H1 (cell line): ENCODE measurements around the gene OR11L1.

Experiments
- CHD2 ChIP-seq: IDR thresholded peaks from 2 replicates; pipeline ENCODE4 v1.6.1; 2012; ENCODE audit warnings: low read length, improper control_type of control experiment
- HDAC2 ChIP-seq, 2 experiments: fragments of 300-600 bp in 1 of 2; sonication (generic) in 1 of 2; IDR thresholded peaks; 2 replicates each; pipeline ENCODE4 v1.6.1; 2011 to 2012; ENCODE audit warnings: low read depth in 2 of 2, low read length in 2 of 2, mild to moderate bottlenecking in 2 of 2, moderate library complexity in 2 of 2, borderline replicate concordance in 1 of 2, inconsistent platforms in 1 of 2
- NANOG ChIP-seq: IDR thresholded peaks from 2 replicates; pipeline ENCODE4 v1.6.1; 2011; ENCODE audit warnings: low read length, low read depth, mild to moderate bottlenecking, inconsistent platforms; ENCODE audit not compliant: insufficient read depth, poor library complexity, severe bottlenecking
- RAD21 ChIP-seq, 2 experiments: IDR thresholded peaks in 1 of 2; conservative IDR thresholded peaks in 1 of 2; 2 replicates each; pipeline ENCODE4 v1.6.1; 2011; ENCODE audit warnings: low read depth in 2 of 2, low read length in 2 of 2, improper control_type of control experiment in 1 of 2, inconsistent platforms in 1 of 2, mild to moderate bottlenecking in 1 of 2, moderate library complexity in 1 of 2
- TF ChIP-seq, protein P1 (sequence below): IDR thresholded peaks from 2 replicates; pipeline ENCODE4 v1.6.1; 2012; ENCODE audit warnings: inconsistent platforms
- TF ChIP-seq, protein P2 (sequence below): fragments of 300-600 bp; sonication (generic); IDR thresholded peaks from 2 replicates; pipeline ENCODE4 v1.7.1; 2012; ENCODE audit warnings: low read length, moderate library complexity, mild to moderate bottlenecking, inconsistent platforms; ENCODE audit not compliant: insufficient replicate concordance
- TF ChIP-seq, protein P3 (sequence below), 3 experiments: IDR thresholded peaks; 1 replicate in 2 of 3; 2 replicates in 1 of 3; pipeline versions ENCODE4 v1.5.1 to v1.6.1; 2011; ENCODE audit warnings: low read length in 3 of 3, mild to moderate bottlenecking in 3 of 3, inconsistent platforms in 2 of 3, low read depth in 1 of 3, moderate library complexity in 1 of 3; ENCODE audit not compliant: insufficient read depth in 1 of 3; ENCODE audit errors: control extremely low read depth in 1 of 3

DNA sequence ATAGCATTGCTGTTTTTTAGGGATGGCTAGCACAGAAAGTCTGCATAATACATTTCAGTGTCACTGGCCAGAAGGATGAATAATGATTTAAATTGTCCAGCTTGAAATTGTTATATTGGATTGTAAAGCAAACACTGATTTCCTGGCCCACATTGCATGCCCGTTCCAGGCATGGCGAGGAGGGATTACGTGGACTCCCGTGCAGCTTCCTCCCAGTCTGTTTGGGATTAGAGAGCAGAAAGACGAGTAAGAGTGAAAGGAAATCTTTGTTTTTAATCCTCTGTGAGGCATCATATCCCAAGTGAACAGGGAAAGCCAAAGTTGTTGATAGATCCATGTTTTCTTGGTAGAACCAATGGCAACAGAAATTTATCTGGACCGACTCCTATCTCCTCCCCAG, 23.7 kb upstream of the OR11L1 start:
- TF ChIP-seq HDAC2 (IDR thresholded peaks at IDR 0.05; ENCODE audit: borderline replicate concordance in 1 of 2, low read depth in 2 of 2, low read length in 2 of 2): no peak
- TF ChIP-seq, protein P1, sequence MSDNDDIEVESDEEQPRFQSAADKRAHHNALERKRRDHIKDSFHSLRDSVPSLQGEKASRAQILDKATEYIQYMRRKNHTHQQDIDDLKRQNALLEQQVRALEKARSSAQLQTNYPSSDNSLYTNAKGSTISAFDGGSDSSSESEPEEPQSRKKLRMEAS: no peak
- TF ChIP-seq CHD2: no peak
- TF ChIP-seq NANOG: no peak
- TF ChIP-seq, protein P2, sequence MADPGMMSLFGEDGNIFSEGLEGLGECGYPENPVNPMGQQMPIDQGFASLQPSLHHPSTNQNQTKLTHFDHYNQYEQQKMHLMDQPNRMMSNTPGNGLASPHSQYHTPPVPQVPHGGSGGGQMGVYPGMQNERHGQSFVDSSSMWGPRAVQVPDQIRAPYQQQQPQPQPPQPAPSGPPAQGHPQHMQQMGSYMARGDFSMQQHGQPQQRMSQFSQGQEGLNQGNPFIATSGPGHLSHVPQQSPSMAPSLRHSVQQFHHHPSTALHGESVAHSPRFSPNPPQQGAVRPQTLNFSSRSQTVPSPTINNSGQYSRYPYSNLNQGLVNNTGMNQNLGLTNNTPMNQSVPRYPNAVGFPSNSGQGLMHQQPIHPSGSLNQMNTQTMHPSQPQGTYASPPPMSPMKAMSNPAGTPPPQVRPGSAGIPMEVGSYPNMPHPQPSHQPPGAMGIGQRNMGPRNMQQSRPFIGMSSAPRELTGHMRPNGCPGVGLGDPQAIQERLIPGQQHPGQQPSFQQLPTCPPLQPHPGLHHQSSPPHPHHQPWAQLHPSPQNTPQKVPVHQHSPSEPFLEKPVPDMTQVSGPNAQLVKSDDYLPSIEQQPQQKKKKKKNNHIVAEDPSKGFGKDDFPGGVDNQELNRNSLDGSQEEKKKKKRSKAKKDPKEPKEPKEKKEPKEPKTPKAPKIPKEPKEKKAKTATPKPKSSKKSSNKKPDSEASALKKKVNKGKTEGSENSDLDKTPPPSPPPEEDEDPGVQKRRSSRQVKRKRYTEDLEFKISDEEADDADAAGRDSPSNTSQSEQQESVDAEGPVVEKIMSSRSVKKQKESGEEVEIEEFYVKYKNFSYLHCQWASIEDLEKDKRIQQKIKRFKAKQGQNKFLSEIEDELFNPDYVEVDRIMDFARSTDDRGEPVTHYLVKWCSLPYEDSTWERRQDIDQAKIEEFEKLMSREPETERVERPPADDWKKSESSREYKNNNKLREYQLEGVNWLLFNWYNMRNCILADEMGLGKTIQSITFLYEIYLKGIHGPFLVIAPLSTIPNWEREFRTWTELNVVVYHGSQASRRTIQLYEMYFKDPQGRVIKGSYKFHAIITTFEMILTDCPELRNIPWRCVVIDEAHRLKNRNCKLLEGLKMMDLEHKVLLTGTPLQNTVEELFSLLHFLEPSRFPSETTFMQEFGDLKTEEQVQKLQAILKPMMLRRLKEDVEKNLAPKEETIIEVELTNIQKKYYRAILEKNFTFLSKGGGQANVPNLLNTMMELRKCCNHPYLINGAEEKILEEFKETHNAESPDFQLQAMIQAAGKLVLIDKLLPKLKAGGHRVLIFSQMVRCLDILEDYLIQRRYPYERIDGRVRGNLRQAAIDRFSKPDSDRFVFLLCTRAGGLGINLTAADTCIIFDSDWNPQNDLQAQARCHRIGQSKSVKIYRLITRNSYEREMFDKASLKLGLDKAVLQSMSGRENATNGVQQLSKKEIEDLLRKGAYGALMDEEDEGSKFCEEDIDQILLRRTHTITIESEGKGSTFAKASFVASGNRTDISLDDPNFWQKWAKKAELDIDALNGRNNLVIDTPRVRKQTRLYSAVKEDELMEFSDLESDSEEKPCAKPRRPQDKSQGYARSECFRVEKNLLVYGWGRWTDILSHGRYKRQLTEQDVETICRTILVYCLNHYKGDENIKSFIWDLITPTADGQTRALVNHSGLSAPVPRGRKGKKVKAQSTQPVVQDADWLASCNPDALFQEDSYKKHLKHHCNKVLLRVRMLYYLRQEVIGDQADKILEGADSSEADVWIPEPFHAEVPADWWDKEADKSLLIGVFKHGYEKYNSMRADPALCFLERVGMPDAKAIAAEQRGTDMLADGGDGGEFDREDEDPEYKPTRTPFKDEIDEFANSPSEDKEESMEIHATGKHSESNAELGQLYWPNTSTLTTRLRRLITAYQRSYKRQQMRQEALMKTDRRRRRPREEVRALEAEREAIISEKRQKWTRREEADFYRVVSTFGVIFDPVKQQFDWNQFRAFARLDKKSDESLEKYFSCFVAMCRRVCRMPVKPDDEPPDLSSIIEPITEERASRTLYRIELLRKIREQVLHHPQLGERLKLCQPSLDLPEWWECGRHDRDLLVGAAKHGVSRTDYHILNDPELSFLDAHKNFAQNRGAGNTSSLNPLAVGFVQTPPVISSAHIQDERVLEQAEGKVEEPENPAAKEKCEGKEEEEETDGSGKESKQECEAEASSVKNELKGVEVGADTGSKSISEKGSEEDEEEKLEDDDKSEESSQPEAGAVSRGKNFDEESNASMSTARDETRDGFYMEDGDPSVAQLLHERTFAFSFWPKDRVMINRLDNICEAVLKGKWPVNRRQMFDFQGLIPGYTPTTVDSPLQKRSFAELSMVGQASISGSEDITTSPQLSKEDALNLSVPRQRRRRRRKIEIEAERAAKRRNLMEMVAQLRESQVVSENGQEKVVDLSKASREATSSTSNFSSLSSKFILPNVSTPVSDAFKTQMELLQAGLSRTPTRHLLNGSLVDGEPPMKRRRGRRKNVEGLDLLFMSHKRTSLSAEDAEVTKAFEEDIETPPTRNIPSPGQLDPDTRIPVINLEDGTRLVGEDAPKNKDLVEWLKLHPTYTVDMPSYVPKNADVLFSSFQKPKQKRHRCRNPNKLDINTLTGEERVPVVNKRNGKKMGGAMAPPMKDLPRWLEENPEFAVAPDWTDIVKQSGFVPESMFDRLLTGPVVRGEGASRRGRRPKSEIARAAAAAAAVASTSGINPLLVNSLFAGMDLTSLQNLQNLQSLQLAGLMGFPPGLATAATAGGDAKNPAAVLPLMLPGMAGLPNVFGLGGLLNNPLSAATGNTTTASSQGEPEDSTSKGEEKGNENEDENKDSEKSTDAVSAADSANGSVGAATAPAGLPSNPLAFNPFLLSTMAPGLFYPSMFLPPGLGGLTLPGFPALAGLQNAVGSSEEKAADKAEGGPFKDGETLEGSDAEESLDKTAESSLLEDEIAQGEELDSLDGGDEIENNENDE: no peak
- TF ChIP-seq RAD21 (IDR thresholded peaks at IDR 0.05 in 1 of 2, conservative IDR thresholded peaks at IDR 0.05 in 1 of 2; ENCODE audit: low read depth in 2 of 2, low read length in 2 of 2): no peak
- TF ChIP-seq, protein P3, sequence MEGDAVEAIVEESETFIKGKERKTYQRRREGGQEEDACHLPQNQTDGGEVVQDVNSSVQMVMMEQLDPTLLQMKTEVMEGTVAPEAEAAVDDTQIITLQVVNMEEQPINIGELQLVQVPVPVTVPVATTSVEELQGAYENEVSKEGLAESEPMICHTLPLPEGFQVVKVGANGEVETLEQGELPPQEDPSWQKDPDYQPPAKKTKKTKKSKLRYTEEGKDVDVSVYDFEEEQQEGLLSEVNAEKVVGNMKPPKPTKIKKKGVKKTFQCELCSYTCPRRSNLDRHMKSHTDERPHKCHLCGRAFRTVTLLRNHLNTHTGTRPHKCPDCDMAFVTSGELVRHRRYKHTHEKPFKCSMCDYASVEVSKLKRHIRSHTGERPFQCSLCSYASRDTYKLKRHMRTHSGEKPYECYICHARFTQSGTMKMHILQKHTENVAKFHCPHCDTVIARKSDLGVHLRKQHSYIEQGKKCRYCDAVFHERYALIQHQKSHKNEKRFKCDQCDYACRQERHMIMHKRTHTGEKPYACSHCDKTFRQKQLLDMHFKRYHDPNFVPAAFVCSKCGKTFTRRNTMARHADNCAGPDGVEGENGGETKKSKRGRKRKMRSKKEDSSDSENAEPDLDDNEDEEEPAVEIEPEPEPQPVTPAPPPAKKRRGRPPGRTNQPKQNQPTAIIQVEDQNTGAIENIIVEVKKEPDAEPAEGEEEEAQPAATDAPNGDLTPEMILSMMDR (IDR thresholded peaks at IDR 0.05; ENCODE audit: control extremely low read depth in 1 of 3, insufficient read depth in 1 of 3, low read depth in 1 of 3, low read length in 3 of 3): no peak
